NCI-H1694 (cell line): Measurements from ENCODE around the gene BNC2.

ENCODE experiments used
- DNase-seq: peaks from one replicate; lab custom pipeline; 2025; lab: John Stamatoyannopoulos, UW

The BNC2 gene

DNA sequence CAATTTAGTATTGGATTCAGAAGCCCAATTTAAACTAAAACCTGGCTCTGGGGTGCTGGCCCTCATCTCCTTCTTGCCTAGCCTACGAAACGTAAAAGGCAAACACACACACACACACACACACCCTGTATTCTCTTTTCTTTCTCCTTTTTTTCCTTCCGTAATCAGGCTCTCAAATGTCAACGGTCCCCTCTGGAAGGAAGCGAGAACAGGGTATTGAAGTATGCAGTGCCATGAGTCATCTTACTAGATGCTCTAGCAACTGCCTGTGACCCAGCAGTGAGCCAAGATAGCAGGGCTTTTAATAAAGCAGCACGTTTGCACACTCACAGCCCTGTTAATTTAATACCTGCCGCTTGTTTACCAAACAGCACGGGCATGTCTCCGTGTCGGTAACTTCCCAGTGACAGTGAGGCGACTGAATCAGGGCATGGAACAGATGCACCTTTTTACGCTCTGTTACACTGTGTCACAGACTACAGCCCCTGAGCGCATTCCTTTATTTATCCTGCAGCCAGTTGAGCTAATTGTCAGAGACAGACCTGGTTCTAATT lies 243.8 kb downstream of the BNC2 start:
- DNase-seq: peak; percentile 81

DNA sequence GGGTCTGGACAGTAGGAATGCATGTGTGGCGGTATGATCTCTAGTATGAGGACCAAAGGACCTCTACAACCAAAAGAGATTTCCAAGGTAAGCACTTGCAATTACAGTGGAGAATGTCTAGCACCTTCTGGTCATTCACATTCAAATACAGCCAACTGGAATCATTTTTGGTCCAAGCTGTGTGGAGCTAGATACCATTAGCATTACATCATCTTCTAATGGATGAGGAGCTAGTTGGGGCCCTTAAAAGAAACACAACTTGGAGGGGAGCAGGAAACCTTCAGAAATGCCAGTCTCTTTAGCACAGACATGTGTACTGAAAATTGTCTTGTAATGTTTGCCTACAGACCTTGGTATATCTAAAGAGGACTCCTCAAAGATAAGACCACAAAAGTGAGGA lies 244.7 kb downstream of the BNC2 start:
- DNase-seq: no peak

GRCh38 chr9:16625161-16625631 lies 245.3 kb downstream of the BNC2 start:
- DNase-seq: no peak

DNA sequence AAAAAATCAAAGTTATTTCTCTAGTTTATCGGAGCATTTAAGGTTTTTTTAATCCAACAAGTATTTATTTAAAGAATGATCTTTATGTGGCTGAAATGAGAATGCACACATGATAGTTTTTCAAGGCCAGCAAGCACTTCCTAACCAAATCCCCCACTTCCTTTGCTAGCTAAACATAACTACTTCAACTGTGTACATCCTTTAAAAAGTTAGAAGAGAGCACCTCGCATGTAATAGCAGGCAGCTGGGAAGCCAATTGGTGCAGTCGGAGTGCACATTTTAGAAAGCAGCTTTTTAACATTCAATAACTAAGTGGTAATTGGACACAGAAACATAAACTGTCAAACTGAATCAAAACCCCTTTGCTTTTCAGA lies 245.7 kb downstream of the BNC2 start:
- DNase-seq: no peak

GRCh38 chr9:16623989-16624743 lies 246.3 kb downstream of the BNC2 start:
- no peak for DNase-seq

DNA sequence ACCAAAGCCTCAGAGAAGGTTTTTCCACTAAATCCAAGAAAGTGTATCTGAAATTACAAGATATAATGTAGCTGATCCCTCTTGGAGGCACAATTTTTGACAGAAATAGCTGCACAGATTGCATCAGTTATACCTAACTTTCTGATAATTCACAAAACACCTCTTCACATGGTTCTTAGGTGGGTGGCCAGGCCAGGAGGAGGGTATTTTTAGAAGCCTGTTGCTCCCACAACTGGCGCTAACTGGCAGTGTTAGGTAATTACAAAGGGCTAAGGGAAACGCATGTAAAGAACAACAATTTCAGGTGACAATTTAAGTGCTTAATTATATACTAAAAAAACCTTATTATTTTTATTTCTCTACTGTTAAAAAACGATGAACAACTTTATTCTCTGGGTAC lies 247.9 kb downstream of the BNC2 start:
- no peak for DNase-seq

- no peak for DNase-seq
These were observed 250.5 kb downstream of the BNC2 start for GRCh38 chr9:16619914-16620520.

DNA sequence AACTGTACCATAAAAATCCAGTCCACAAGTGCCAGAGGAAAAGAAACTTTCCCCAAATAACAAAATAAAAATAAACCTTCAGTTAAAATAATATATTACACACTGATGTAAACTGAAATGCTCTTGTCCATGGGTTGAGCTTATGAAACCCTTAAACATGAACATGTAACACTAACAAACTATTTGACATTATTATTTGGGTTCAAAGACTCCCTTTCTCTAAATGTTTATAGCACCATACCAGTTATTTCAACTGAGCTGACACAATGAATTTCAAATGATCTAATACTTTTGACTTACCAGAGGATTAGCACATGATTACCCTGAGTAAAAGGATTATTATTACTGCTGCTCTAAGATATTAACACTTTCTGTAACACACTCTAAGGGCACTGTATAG lies 251.1 kb downstream of the BNC2 start:
- DNase-seq: no peak

DNA sequence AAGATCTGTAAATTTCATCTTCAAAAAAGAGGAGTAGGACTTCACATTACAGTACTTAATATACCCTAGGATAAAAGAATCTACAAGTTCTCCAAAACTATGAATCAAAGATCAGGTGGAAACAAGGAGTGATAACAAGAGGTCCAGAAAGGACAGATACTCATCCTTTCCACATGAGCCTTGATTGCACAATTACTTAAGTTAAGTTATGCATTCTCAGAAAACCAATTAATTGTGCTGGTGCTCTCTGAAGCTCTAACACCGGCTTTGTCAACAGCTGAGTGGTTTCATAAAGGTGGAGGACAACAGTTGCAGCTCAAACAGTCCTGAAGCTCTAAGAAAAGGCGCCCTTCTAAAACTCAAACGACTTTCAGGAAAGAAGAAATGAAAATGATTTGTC lies 251.9 kb downstream of the BNC2 start:
- no peak for DNase-seq

- no peak for DNase-seq
These were observed 253.8 kb downstream of the BNC2 start for GRCh38 chr9:16616686-16617085.

DNA sequence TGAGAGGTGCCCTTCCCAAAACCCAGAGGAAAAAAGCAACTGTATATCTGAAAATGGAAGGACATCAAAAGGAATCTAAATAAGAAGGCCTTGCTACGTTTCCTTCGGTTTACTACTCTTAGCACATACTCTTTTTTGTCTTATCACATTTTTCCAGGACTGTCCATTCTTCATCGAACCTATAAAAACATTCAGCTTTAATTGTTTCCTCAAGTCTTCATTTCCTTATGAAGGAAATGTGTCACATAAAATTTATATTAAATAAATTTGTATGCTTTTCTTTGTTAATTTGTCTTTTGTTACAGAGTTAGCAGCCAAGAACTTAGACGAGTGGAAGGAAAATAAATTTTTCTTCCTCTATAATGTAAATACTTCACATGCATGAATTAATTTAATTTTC lies 255.0 kb downstream of the BNC2 start:
- DNase-seq: no peak

- DNase-seq: no peak
These were observed 256.9 kb downstream of the BNC2 start for GRCh38 chr9:16613605-16614004.

GRCh38 chr9:16613051-16613450 lies 257.4 kb downstream of the BNC2 start:
- DNase-seq: no peak

- DNase-seq: no peak
These were observed 257.8 kb downstream of the BNC2 start for GRCh38 chr9:16612627-16613026.

- no peak for DNase-seq
These were observed 258.5 kb downstream of the BNC2 start for GRCh38 chr9:16611983-16612382.

DNA sequence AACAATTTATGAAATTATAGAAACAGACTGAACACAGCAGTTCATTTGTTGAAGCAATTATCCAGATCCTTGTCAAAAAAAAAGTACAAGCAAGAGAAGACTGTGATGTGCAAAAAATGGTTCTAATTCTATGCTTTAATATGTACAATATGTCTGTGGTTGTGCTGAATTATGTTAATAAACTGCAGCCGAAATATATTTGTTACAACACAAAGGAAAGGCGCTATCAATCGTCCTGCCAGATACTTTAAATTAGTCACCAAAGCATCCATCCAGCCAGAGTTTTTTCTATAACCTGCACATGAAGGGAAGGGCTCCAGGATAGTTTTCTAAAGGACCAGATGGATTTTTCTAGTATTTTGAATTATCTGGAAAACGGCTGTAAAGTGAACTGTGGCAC lies 259.5 kb downstream of the BNC2 start:
- no peak for DNase-seq

DNA sequence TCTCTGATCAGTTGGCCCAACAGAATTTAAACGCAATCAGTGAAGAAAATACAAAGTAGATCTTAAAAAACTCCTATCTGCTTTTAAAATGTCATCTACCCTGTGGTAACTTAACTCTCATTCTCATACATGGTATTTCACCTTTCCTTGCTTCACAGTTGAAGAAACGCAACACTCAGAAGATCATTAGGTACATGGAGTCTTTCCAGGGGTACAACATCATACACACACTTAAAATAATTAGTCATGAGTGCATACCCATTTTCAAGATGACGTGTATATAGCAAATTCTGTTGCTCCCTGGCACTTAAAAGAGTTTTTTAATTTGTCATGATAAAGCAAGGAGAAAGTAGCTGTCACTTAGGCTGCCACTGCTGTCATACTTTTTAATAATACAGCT lies 259.9 kb downstream of the BNC2 start:
- no peak for DNase-seq

- DNase-seq: no peak
These were observed 261.6 kb downstream of the BNC2 start for GRCh38 chr9:16608906-16609305.

GRCh38 chr9:16602494-16602893 lies 268.0 kb downstream of the BNC2 start:
- no peak for DNase-seq

DNA sequence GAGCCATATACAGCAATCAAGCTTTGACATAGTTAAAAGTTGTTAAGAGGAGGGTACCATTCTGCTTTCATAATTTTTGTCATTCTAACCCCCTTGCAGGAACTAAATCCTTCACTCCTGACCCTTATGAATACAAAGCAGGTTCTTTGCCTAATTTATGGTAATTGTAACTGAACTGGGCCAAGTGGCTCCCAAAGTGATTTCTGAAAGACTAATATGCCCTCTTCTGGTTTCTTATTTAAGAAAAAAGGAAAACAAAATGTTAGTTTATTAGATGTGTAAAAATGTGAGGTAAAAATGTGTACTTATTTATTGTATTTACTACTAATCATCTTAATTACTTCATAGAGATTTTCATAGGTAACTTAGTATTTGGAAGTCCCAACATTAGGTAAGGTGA lies 268.5 kb downstream of the BNC2 start:
- no peak for DNase-seq

GRCh38 chr9:16598316-16598715 lies 272.2 kb downstream of the BNC2 start:
- no peak for DNase-seq

GRCh38 chr9:16597136-16597535 lies 273.3 kb downstream of the BNC2 start:
- no peak for DNase-seq

DNA sequence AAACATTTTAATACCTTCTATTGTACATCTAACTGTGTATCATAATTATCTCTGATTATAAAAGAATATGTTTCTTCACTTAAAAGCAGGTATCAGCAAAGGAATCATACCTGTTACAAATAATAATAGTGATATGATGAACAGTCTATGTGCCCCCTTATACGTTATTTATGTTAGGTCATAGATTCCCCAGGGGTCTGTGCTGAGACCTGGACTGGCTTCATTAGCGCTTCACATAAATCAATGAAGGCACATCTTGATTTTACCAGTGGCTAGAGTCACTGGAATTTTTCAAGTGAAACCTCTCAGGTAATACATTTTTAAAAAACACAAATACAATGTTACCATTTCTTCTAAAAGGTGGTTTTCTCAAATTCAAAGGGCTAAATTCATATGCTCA lies 275.2 kb downstream of the BNC2 start:
- DNase-seq: no peak

- DNase-seq: no peak
These were observed 275.7 kb downstream of the BNC2 start for GRCh38 chr9:16594787-16595186.
